Testis (tissue), 2 donors: Measurements from ENCODE around the gene SMOC2.

Experiments used
- POLR2A ChIP-seq: fragments of 450-650 bp; IDR thresholded peaks from one replicate; pipeline ENCODE4 v1.6.1; 2017; ENCODE audit warnings: antibody characterized with exemption, mild to moderate bottlenecking, moderate library complexity
- TF ChIP-seq, protein P1 (sequence below), 3 experiments: fragments of 450-650 bp in 2 of 3; fragments of 200-600 bp in 1 of 3; sonication (generic) in 1 of 3; IDR thresholded peaks; one replicate each; pipeline ENCODE4 v1.5.1; 2016 to 2019; ENCODE audit warnings: antibody characterized with exemption in 3 of 3, mild to moderate bottlenecking in 2 of 3, moderate library complexity in 1 of 3

DNA sequence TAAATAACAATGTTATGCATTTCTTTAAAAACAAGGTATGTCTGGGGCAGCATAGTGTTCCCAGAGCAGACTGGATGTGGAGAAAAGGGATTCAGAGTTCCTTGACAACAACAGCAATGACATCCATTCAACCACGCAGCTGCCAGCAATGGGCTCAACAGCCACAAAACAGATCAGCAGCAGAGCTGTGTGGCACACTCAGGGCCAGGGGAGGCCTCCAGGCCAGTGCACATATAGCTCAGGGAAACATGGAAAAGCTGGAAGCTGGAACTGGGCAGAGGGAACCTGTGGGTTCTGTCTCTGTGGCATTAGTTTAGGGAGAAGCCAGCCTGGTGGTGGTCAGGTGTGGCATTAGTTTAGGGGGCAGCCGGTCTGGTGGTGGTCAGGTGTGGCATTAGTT is 148.3 kb downstream of the SMOC2 start:
- TF ChIP-seq, protein P1, sequence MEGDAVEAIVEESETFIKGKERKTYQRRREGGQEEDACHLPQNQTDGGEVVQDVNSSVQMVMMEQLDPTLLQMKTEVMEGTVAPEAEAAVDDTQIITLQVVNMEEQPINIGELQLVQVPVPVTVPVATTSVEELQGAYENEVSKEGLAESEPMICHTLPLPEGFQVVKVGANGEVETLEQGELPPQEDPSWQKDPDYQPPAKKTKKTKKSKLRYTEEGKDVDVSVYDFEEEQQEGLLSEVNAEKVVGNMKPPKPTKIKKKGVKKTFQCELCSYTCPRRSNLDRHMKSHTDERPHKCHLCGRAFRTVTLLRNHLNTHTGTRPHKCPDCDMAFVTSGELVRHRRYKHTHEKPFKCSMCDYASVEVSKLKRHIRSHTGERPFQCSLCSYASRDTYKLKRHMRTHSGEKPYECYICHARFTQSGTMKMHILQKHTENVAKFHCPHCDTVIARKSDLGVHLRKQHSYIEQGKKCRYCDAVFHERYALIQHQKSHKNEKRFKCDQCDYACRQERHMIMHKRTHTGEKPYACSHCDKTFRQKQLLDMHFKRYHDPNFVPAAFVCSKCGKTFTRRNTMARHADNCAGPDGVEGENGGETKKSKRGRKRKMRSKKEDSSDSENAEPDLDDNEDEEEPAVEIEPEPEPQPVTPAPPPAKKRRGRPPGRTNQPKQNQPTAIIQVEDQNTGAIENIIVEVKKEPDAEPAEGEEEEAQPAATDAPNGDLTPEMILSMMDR (IDR thresholded peaks at IDR 0.05) = no peak
- TF ChIP-seq POLR2A = no peak
